Osteoblast (primary cell): ENCODE data around the gene TMEM39A. TPM values are rescaled to one million over a fixed set of nuclear protein-coding genes. Genes with fewer than 3 reads are reported as not detected.

Source experiments
- DNase-seq: peaks from one replicate; pipeline ENCODE4 v3.0.0; 2011; ENCODE audit warnings: low spot score, mixed read lengths; ENCODE audit not compliant: insufficient read length; ENCODE audit errors: missing footprints
- H2AFZ ChIP-seq: 2 replicates; pipeline ENCODE4 v1.6.0; 2011; ENCODE audit warnings: mild to moderate bottlenecking, low read length
- H3K27ac ChIP-seq: 2 replicates; pipeline ENCODE4 v1.5.1; 2011; ENCODE audit warnings: mild to moderate bottlenecking, low read depth, low read length, moderate library complexity
- H3K27me3 ChIP-seq: 2 replicates; pipeline ENCODE4 v1.6.0; 2012; ENCODE audit warnings: mild to moderate bottlenecking, control low read depth, inconsistent platforms, low read length, moderate library complexity; ENCODE audit not compliant: insufficient read depth
- H3K36me3 ChIP-seq: 2 replicates; pipeline ENCODE4 v1.5.1; 2011; ENCODE audit warnings: mild to moderate bottlenecking, low read length, control low read depth, moderate library complexity; ENCODE audit not compliant: insufficient read depth
- H3K4me1 ChIP-seq: 2 replicates; pipeline ENCODE4 v1.5.1; 2011; ENCODE audit warnings: mild to moderate bottlenecking, low read length, control low read depth, moderate library complexity; ENCODE audit not compliant: insufficient read depth
- H3K4me2 ChIP-seq: 2 replicates; pipeline ENCODE4 v1.6.0; 2011; ENCODE audit warnings: mild to moderate bottlenecking, low read length; ENCODE audit not compliant: insufficient read depth
- H3K4me3 ChIP-seq: fragments of 200-600 bp; sonication (generic); 3 replicates; pipeline ENCODE4 v1.5.1; 2012; ENCODE audit warnings: mild to moderate bottlenecking, low read length, inconsistent platforms; ENCODE audit not compliant: insufficient read depth
- H3K79me2 ChIP-seq: 2 replicates; pipeline ENCODE4 v1.6.0; 2012; ENCODE audit warnings: mild to moderate bottlenecking, low read length, control low read depth, inconsistent platforms; ENCODE audit not compliant: insufficient read depth
- H3K9me3 ChIP-seq: 2 replicates; pipeline ENCODE4 v1.5.1; 2011; ENCODE audit warnings: low read depth, low read length, control low read depth
- H4K20me1 ChIP-seq: 2 replicates; pipeline ENCODE4 v1.6.0; 2012; ENCODE audit warnings: mild to moderate bottlenecking, low read length, control low read depth; ENCODE audit not compliant: insufficient read depth
- total RNA-seq: library from RNA; depleted of rRNA; stranded (reverse); fragments of >200 nt; gene quantifications from 2 replicates; pipeline ENCODE4 v1.2.3, GENCODE V29; 2012
- TF ChIP-seq, protein P1 (sequence below): IDR thresholded peaks from 2 replicates; pipeline ENCODE4 v1.5.1; 2011; ENCODE audit warnings: mild to moderate bottlenecking, low read depth, low read length, moderate library complexity; ENCODE audit errors: extremely low read depth

The TMEM39A gene
- total RNA-seq, 1 donor, result 53.2 TPM

- H3K27ac ChIP-seq, result no peak overlapping the region
- H4K20me1 ChIP-seq, result peaks cover 38% of the 10 kb centered on the region
- no peak overlapping the region for H2AFZ ChIP-seq
- peaks cover 76% of the 10 kb centered on the region for H3K79me2 ChIP-seq
- DNase-seq, result no peak
- H3K4me1 ChIP-seq, result peaks cover 13% of the 10 kb centered on the region
- H3K9me3 ChIP-seq, result no peaks in the 10 kb centered on the region
- no peak overlapping the region for H3K4me2 ChIP-seq
- H3K36me3 ChIP-seq, result peaks cover 95% of the 10 kb centered on the region
- TF ChIP-seq, protein P1, sequence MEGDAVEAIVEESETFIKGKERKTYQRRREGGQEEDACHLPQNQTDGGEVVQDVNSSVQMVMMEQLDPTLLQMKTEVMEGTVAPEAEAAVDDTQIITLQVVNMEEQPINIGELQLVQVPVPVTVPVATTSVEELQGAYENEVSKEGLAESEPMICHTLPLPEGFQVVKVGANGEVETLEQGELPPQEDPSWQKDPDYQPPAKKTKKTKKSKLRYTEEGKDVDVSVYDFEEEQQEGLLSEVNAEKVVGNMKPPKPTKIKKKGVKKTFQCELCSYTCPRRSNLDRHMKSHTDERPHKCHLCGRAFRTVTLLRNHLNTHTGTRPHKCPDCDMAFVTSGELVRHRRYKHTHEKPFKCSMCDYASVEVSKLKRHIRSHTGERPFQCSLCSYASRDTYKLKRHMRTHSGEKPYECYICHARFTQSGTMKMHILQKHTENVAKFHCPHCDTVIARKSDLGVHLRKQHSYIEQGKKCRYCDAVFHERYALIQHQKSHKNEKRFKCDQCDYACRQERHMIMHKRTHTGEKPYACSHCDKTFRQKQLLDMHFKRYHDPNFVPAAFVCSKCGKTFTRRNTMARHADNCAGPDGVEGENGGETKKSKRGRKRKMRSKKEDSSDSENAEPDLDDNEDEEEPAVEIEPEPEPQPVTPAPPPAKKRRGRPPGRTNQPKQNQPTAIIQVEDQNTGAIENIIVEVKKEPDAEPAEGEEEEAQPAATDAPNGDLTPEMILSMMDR, result no peak
- H3K27me3 ChIP-seq, result no peaks in the 10 kb centered on the region
- H3K4me3 ChIP-seq, result no peak overlapping the region
These were observed 6.9 kb downstream of the TMEM39A start for GRCh38 chr3:119456469-119456868.

- Histone ChIP-seq H3K27me3 (no peaks in the 10 kb centered on the region), H3K27ac (no peak overlapping the region), H2AFZ (no peak overlapping the region), H3K36me3 (peaks cover 93% of the 10 kb centered on the region), H3K4me2 (no peak overlapping the region), H3K9me3 (no peaks in the 10 kb centered on the region), H4K20me1 (peaks cover 26% of the 10 kb centered on the region), H3K4me1 (no peaks in the 10 kb centered on the region), H3K4me3 (no peak overlapping the region), H3K79me2 (peaks cover 59% of the 10 kb centered on the region)
- TF ChIP-seq, protein P1, result no peak
- no peak for DNase-seq
These were observed 9.6 kb downstream of the TMEM39A start for GRCh38 chr3:119453822-119454221.

DNA sequence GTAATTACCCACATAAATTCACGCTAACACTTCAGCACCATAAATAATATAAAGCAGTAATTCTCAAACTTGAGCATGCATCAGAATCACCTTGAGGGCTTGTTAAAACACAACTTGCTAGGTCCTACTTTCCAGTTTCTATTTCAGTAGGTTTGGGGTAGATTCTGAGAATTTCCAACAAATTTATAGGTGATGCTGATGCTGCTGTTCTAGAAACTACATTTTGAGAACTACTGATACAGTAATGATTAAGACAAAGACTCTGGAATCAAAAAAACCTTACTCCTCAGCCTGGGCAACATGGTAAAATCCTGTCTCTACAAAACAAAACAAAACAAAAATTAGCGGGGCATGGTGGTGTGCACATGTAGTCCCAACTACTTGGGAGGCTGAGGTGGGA lies 18.8 kb downstream of the TMEM39A start:
- Histone ChIP-seq H3K79me2 (peaks cover 15% of the 10 kb centered on the region), H4K20me1 (peaks cover 4% of the 10 kb centered on the region), H3K36me3 (peaks cover 67% of the 10 kb centered on the region)

GRCh38 chr3:119443179-119443578 lies 20.2 kb downstream of the TMEM39A start:
- TF ChIP-seq, protein P1, result no peak
- H3K36me3 ChIP-seq, result peaks cover 58% of the 10 kb centered on the region
- H4K20me1 ChIP-seq, result peaks cover 2% of the 10 kb centered on the region
- no peaks in the 10 kb centered on the region for H3K4me1 ChIP-seq
- H3K27me3 ChIP-seq, result no peaks in the 10 kb centered on the region
- H3K4me2 ChIP-seq, result no peak overlapping the region
- H2AFZ ChIP-seq, result no peak overlapping the region
- peaks cover 12% of the 10 kb centered on the region for H3K79me2 ChIP-seq
- H3K4me3 ChIP-seq, result no peak overlapping the region
- no peak overlapping the region for H3K27ac ChIP-seq
- no peak for DNase-seq
- no peaks in the 10 kb centered on the region for H3K9me3 ChIP-seq

More for the DNA sequence above, 18.8 kb downstream of the TMEM39A start:
- Histone ChIP-seq H2AFZ (no peak overlapping the region), H3K4me2 (no peak overlapping the region), H3K4me3 (no peak overlapping the region), H3K27me3 (no peaks in the 10 kb centered on the region), H3K27ac (no peak overlapping the region), H3K9me3 (no peaks in the 10 kb centered on the region), H3K4me1 (no peaks in the 10 kb centered on the region)
- TF ChIP-seq, protein P1, result no peak
- DNase-seq, result no peak
